Activated CD8-positive, alpha-beta memory T cell treated with anti-CD3 and anti-CD28 coated beads for 4 hours (primary cell): ENCODE measurements around the gene RPEL1.
"Not testable (repeated sequence)": the region's sequence is repeated elsewhere in the genome, so short reads cannot be mapped to it uniquely, and the experiment has no call there.

ENCODE experiments used
- DNase-seq, 2 donors: peaks; one replicate each; pipeline ENCODE4 v3.0.0-alpha.2; 2020; ENCODE audit warnings: low read depth in 2 of 2

The RPEL1 gene

GRCh38 chr10:103232772-103233488 is 12.8 kb upstream of the RPEL1 start:
- no peak for DNase-seq

GRCh38 chr10:103235775-103236174 is 9.9 kb upstream of the RPEL1 start:
- no peak for DNase-seq

GRCh38 chr10:103238506-103239252 is 7.0 kb upstream of the RPEL1 start:
- no peak for DNase-seq

DNA sequence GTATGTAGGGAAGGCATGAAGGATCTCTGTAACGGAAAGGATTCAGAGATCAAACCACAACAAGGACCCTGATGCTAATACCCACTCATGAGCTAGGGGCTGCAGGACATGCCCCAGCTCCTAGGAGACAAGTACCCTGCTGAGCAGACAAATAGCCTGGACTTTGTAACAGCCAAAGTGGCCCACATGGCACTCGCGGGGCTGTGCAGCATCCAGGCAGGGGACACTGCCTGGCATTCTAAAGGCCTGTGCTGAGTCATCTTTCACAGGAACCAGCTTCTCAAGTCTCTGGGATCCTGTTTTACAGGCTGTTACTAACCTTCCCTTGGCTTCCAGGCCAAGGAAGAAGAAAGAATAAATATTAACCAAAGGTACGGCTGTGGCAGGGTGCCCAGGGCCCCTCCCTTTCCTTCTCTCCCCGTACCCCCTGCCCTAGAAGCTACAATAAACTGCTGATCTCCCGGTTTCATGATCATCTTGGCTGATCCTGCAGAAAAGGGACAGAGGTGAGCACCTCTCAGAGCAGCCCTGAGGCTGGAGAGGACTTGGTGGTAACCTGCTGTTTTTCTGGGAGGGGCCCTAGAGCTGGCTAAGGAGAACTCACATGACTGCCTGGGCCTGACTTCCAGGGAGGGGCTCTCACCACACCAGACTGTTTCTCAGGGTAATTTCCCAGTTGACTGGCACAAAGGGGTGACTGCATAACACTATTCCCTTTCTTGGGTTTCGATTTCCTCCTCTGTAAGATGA is 4.2 kb upstream of the RPEL1 start:
- DNase-seq: no peak

DNA sequence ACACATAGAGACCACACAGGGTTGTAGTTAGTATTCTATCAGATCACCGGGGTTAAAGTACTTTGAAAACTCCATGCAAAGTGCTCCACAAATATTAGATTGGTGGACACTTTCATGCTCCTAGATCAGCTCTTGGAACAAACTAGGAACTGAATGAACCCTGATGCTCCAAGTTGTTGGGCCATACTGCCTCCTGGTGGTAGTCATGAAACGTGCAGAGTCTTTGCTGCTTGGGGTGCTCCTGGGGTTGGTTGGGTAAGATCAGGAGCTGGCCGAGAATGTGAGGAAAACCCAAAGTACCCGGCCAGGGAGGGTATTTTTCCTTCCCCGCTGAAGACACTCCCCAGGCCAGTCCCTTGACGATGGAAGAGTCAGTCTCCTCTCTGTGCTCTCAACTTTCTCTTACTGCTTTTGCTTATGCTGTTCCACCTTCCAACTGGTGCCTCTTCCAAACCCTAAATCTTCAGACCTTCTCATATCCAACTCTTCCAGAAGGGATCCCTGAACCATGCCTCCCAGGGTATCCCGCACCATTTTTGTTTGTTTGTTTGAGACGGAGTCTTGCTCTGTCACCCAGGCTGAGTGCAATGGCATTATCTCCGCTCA is 918 bp upstream of the RPEL1 start:
- DNase-seq: peak; percentile 33 to 36

GRCh38 chr10:103246324-103246723 is 637 bp downstream of the RPEL1 start:
- no peak for DNase-seq

DNA sequence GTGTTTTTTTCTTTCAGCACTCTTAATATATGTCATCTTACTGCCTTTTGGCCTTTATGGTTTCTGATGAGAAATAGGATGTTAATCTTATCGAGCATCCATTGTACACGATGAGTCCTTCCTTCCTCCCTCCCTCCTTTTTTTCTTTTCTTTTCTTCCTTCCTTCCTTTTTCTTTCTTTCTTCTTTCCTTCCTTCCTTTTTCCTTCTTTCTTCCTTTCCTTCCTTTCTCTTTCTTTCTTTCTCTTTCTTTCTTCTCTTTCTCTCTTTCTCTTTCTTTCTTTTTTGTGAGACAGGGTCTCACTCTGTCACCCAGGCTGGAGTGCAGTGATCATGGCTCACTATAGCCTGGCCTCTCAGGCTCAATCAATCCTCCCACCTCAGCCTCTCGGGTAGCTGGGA is 8.4 kb downstream of the RPEL1 start:
- no peak for DNase-seq

DNA sequence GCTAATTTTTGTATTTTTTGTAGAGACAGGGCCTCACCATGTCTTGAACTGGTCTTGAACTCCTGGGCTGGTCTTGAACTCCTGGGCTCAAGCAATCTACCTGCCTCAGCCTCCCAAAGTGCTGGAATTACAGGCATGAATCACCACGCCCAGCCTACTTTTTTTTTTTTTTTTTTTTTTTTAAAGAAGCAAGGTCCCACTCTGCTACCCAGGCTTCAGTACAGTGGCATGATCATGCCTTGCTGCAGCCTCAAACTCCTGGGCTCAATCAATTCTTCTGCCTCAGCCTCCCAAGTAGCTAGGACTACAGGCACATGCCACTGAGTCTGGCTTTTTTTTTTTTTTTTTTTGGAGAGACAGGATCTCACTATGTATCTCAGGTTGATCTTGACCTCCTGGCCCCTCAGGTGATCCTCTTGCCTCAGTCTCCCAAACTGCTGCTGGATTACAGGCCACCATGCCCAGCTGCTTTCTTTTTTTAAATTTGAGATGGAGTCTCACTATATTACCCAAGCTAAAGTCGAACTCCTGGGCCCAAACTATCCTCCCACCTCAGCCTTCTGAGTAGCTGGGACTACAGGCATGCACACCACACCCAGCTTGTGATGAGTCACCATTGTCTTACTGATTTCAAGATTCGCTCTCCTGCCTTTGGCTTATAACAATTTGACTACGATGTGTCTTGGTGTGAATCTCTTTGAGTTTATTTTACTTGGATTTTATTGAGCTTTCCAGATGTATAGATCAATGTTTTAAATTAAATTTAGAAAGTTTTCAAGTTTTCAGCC is 9.0 kb downstream of the RPEL1 start:
- no peak for DNase-seq

DNA sequence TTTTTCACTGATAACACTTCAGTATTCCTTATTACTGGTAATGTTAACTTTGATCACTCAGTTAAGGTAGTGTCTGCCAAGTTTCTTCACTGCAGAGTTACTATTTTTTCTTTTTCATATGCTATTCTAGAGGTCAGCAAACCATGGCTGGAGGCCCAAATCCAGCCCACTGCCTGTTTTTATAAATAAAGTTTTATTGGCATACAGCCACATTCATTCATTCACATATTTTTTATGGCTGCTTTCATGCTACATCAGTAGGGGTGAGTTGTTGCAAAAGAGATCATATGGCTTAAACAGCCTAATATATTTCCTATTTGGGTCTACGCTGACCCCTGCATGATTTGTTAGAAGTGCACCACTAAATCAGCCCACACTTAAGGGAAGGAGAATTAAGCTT is 10.9 kb downstream of the RPEL1 start:
- DNase-seq: no peak

DNA sequence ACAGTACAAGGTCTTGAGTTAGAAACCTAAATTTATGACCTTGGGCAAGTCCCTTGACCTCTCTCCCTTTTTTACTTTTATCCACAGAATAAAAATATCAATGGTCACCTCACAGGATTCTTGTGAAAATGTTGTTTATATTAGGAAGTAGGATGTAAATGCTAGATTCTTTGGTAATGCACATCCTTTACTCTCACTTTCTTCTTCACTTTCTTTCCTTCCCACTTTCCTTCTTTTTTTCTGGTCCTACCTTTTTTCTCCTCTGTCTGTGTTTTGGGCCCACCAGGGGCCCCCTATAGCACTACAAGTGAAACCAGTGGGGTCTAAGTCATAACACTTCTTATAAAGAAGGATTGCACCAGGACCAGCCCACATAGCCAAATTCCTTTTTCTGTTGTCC is 12.1 kb downstream of the RPEL1 start:
- DNase-seq: no peak

GRCh38 chr10:103258928-103259327 is 13.2 kb downstream of the RPEL1 start:
- not testable (repeated sequence) for DNase-seq

DNA sequence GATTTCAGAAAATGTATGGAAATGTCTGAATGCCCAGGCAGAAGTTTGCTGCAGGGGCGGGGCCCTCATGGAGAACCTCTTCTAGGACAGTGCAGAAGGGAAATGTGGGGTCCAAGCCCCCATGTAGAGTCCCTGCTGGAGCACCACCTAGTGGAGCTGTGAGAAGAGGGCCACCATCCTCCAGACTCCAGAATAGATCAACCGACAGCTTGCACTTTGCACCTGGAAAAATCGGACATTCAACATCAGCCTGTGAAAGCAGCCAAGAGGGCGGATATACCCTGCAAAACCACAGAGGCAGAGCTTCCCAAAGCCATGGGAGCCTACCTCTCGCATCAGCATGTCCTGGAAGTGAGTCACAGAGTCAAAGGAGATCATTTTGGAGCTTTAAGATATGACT is 14.3 kb downstream of the RPEL1 start:
- DNase-seq: no peak

- DNase-seq: no peak
Observed at GRCh38 chr10:103262229-103262628, 16.5 kb downstream of the RPEL1 start.

GRCh38 chr10:103265717-103266329 is 20.1 kb downstream of the RPEL1 start:
- no peak for DNase-seq

GRCh38 chr10:103273041-103273441 is 27.4 kb downstream of the RPEL1 start:
- no peak for DNase-seq

DNA sequence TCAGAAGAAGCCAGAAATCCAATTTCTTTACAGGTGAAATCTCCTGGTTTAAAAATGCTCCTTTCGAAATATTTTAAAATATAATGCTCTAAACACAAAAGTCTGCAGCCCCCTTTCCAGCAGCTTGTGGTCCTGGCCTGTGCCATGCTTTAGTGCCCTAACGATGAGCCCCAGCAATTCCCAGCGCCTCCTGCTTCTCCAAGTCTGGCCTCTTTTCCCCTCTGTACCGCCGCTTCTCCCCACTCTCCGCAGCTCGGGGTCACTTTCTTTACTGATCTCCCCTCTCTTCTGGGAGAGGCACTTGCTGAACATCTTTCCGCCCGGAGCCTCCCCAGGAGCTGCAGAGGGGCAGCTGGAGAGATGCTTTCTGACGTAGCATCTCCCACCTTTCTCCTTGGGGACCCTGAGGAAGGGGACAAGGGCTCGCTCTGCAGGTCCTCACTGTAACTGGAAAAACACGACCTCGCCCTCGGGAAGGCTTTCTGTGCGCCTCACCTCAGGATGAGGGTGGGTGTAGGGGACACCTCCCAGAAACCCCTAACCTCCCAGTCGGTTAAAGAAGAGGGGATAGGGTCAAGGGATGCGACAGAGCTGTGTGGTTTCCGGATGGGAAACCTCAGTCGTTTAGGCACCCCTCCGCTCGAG is 30.7 kb downstream of the RPEL1 start:
- DNase-seq: no peak

GRCh38 chr10:103276896-103277712 is 31.4 kb downstream of the RPEL1 start, which contains the start of gene INA:
TSS of gene INA (plus strand) at chr10:103277138. CDS start at chr10:103277212, 74 bp downstream.
- no peak for DNase-seq

DNA sequence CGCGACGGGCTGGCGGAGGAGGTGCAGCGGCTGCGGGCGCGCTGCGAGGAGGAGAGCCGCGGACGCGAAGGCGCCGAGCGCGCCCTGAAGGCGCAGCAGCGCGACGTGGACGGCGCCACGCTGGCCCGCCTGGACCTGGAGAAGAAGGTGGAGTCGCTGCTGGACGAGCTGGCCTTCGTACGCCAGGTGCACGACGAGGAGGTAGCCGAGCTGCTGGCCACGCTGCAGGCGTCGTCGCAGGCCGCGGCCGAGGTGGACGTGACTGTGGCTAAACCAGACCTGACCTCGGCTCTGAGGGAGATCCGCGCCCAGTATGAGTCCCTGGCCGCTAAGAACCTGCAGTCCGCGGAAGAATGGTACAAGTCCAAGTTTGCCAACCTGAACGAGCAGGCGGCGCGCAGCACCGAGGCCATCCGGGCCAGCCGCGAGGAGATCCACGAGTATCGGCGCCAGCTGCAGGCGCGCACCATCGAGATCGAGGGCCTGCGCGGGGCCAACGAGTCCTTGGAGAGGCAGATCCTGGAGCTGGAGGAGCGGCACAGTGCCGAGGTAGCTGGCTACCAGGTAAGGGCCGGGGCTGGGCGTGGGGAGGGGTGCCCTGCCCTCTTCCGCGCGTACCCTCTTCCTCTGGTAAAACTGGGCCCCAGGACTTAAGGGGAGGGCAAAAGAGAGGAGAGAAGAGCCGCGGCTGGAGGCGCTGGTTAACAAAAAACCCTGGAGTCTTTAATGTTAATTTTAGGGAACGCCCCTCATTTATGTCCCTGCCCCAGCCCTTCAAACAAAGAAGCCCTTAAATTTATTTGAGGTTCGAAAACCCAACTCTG is 32.2 kb downstream of the RPEL1 start:
- DNase-seq: no peak

GRCh38 chr10:103278537-103278823 is 32.8 kb downstream of the RPEL1 start:
- no peak for DNase-seq
